Gastroesophageal sphincter (tissue), 4 donors: ENCODE data around the gene ZBP1. TPM values are rescaled to one million over a fixed set of nuclear protein-coding genes. Genes with fewer than 3 reads are reported as not detected.

Experiments used
- ATAC-seq: fragments of 150-250 bp; one replicate; pipeline ENCODE4 v1.9.1; 2016; ENCODE audit warnings: mild to moderate bottlenecking, moderate library complexity
- H3K27ac ChIP-seq, 4 donors: fragments of 200-600 bp; sonication (generic) in 3 of 4; 1 replicate in 3 of 4; 2 replicates in 1 of 4; pipeline ENCODE4 v1.5.1; 2016 to 2019
- H3K27me3 ChIP-seq: fragments of 200-600 bp; sonication (generic); one replicate; pipeline ENCODE4 v1.5.1; 2019
- H3K36me3 ChIP-seq, 2 donors: fragments of 200-600 bp; sonication (generic); one replicate each; pipeline ENCODE4 v1.5.1; 2019; ENCODE audit warnings: control low read depth in 1 of 2
- H3K4me1 ChIP-seq, 3 donors: fragments of 200-600 bp; sonication (generic); 1 replicate in 2 of 3; 2 replicates in 1 of 3; pipeline ENCODE4 v1.5.1; 2016 to 2019; ENCODE audit warnings: control low read depth in 2 of 3
- H3K4me3 ChIP-seq, 2 donors: fragments of 200-600 bp; sonication (generic); one replicate each; pipeline ENCODE4 v1.5.1; 2019; ENCODE audit warnings: mild to moderate bottlenecking in 1 of 2, moderate library complexity in 1 of 2
- H3K9me3 ChIP-seq, 3 donors: fragments of 200-600 bp; sonication (generic); one replicate each; pipeline ENCODE4 v1.5.1; 2017 to 2019; ENCODE audit warnings: control low read depth in 2 of 3
- CTCF ChIP-seq, 4 experiments: fragments of 200-600 bp in 2 of 4; fragments of 450-650 bp in 2 of 4; sonication (generic) in 1 of 4; IDR thresholded peaks; one replicate each; pipeline ENCODE4 v1.5.1; 2017 to 2019; ENCODE audit warnings: antibody characterized with exemption in 4 of 4, mild to moderate bottlenecking in 2 of 4, moderate library complexity in 2 of 4
- EP300 ChIP-seq: sonication (generic); formaldehyde crosslinking; IDR thresholded peaks from one replicate; pipeline ENCODE4 v1.6.1; 2017; ENCODE audit warnings: antibody characterized with exemption, mild to moderate bottlenecking
- POLR2A ChIP-seq, 2 donors: fragments of 450-650 bp; IDR thresholded peaks; one replicate each; pipeline ENCODE4 v1.6.1; 2017; ENCODE audit warnings: antibody characterized with exemption in 2 of 2, mild to moderate bottlenecking in 2 of 2, moderate library complexity in 1 of 2
- POLR2AphosphoS5 ChIP-seq: sonication (generic); formaldehyde crosslinking; IDR thresholded peaks from one replicate; pipeline ENCODE4 v1.6.1; 2017; ENCODE audit warnings: antibody characterized with exemption
- WGBS, 2 donors: methylation state at CpG; one replicate each; pipeline ENCODE4 v1.1.5; 2018; ENCODE audit warnings: low coverage in 1 of 2; 5-methylcytosine and 5-hydroxymethylcytosine counted together
- total RNA-seq, 4 donors: library from RNA; depleted of rRNA; stranded (reverse); fragments of >200 nt; gene quantifications; one replicate each; pipeline ENCODE4 v1.1.0, GENCODE V29; 2016

The ZBP1 gene
- total RNA-seq, 4 donors from 2014 or later = 0.08 to 0.32 TPM; not detected in 2

DNA sequence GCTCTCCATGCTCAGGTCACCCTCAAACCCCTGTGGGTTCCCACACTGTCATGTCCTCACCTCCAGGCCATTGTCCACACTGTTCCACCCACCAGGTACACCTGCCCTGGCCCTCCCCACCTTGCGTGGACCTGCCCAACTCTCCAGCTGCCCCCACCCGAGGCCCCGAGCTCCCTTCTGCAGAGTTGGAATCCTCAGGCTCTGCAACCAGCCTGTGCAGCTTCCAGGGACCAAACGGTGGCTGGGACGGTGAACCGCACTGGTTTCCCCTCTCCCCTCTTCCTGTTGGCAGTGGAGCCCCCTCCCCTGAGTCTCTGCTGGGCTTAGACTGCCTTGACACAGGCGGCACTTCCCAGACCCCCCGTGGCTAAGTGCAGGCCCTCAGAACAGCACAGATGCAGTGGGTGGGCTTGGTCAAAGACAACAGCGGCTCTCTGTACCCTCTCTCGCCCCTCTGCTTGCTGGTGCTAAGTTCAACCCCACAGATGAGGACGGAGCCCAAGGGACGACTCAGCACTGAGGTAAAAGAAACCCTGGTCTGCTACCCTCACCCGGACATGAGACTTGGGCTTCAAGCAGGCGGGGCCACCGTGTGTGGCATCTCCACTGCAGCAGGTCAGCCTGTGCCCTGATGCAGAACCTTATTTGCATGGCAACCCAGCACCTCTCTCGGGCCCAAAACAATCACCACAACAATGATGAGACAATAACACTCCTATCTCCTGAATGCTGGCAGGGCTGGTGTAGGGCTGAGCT is 11.0 kb downstream of the ZBP1 start:
- no peaks in the 10 kb centered on the region for H3K9me3 ChIP-seq
- peaks cover 32% of the 10 kb centered on the region for H3K27me3 ChIP-seq
- H3K27ac ChIP-seq = no peak overlapping the region
- ATAC-seq = no peak
- no peak for TF ChIP-seq CTCF (IDR thresholded peaks at IDR 0.05)
- no peak for TF ChIP-seq POLR2A (IDR thresholded peaks at IDR 0.05)
- no peak for TF ChIP-seq EP300
- H3K4me3 ChIP-seq = no peak overlapping the region
- 50 to 87% methylated on average over 4 to 5 of the region's 16 CpGs for WGBS, 2 donors
- no peaks in the 10 kb centered on the region for H3K36me3 ChIP-seq
- no peaks in the 10 kb centered on the region for H3K4me1 ChIP-seq

DNA sequence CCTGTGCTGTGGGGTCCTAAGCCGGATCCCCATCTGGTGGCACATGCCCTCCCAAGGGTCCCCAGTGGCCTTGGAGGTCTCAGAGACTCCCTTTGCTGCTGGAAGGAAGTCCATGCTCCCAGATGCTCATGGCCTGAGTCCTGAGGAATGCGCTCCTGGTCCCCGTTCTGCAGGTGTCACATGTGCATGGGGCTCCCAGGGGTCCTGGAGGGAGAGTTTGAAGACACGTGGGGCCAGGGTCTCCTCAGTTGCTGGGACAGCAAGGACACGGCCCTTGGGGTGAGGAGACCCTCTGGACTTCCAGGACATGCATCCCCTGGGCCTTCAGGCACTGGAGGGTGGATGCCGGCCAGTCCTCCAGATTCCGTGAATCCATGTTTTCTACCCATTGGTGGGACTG is 11.7 kb downstream of the ZBP1 start:
- H3K4me3 ChIP-seq = no peak overlapping the region
- no peaks in the 10 kb centered on the region for H3K4me1 ChIP-seq
- peaks cover 32% of the 10 kb centered on the region for H3K27me3 ChIP-seq
- TF ChIP-seq POLR2A (IDR thresholded peaks at IDR 0.05) (no peak), EP300 (no peak), POLR2AphosphoS5 (no peak), CTCF (IDR thresholded peaks at IDR 0.05) (no peak)
- no peak for ATAC-seq
- no peaks in the 10 kb centered on the region for H3K36me3 ChIP-seq
- no peak overlapping the region for H3K27ac ChIP-seq
- WGBS, 2 donors = 87 to 94% methylated on average over 3 to 4 of the region's 7 CpGs
- no peaks in the 10 kb centered on the region for H3K9me3 ChIP-seq

DNA sequence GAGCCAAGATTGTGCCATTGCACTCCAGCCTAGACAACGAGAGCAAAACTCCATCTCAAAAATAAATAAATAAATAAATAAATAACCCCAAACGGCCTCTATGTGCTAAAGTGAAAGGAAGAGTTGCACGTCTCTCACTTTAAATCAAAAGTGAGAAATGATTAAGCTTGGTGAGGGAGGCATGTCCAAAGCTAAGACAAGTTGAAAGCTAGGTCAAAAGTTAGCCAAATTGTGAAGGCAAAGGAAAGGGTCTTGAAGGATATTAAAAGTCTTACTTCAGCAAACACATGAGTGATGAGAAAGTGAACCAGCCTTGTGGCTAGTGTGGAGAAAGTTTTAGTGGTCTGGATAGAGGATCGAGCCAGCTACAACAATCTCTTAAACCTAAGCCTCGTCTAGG is 14.3 kb downstream of the ZBP1 start:
- H3K27ac ChIP-seq = no peak overlapping the region
- no peak overlapping the region for H3K4me3 ChIP-seq
- no peak for ATAC-seq
- no peaks in the 10 kb centered on the region for H3K9me3 ChIP-seq
- H3K4me1 ChIP-seq = no peaks in the 10 kb centered on the region
- WGBS, 2 donors = 69 to 90% methylated on average over 3 to 5 of the region's 5 CpGs
- no peaks in the 10 kb centered on the region for H3K36me3 ChIP-seq
- H3K27me3 ChIP-seq = peaks cover 31% of the 10 kb centered on the region
- no peak for TF ChIP-seq POLR2A (IDR thresholded peaks at IDR 0.05)
- no peak for TF ChIP-seq CTCF (IDR thresholded peaks at IDR 0.05)
- no peak for TF ChIP-seq EP300
- no peak for TF ChIP-seq POLR2AphosphoS5

DNA sequence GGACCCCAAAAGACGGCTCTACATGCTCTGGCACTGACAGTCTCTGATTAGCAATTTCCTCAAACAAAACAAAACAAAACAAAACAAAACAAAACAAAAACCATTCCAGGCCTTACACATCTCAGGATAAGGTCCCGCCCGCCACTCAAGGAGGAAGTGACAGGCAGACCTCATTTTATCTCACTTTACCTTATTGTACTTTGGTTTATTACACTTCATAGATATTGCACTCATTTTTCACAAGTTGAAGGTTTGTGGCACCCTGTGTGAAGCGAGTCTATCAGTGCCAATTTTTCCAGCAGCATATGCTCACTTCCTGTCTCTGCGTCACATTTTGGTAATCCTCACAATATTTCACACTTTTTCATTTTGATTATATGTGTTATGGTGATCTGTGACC is 15.2 kb downstream of the ZBP1 start:
- ATAC-seq = no peak
- Histone ChIP-seq H3K27ac (no peak overlapping the region), H3K27me3 (peaks cover 22% of the 10 kb centered on the region), H3K9me3 (no peaks in the 10 kb centered on the region), H3K36me3 (no peaks in the 10 kb centered on the region), H3K4me1 (no peaks in the 10 kb centered on the region), H3K4me3 (no peak overlapping the region)
- no peak for TF ChIP-seq POLR2A (IDR thresholded peaks at IDR 0.05)
- no peak for TF ChIP-seq EP300
- TF ChIP-seq CTCF (IDR thresholded peaks at IDR 0.05) = no peak
- TF ChIP-seq POLR2AphosphoS5 = no peak
- 69 to 91% methylated on average over 4 to 5 of the region's 5 CpGs for WGBS, 2 donors

DNA sequence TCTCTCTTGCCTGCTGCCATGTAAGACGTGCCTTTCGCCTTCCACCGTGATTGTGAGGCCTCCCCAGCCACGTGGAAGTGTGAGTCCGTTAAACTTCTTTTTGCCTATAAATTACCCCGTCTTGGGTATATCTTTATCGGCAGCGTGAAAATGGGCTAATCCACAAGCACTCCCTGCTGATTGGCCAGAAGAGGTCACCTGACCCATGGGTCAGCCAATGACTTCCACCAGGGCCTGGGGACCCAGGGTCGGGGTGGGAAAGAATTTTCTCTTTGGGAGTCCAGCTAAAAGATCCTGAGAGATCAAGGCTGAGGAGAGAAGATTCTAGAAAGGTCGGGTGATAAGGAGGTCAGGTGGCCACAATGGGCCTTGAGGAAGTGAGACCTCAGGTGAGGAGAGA is 17.1 kb downstream of the ZBP1 start:
- WGBS, 2 donors = 83 to 89% methylated on average over 7 to 8 of the region's 10 CpGs
- no peak for ATAC-seq
- TF ChIP-seq POLR2AphosphoS5 (no peak), POLR2A (IDR thresholded peaks at IDR 0.05) (no peak), CTCF (IDR thresholded peaks at IDR 0.05) (no peak), EP300 (no peak)

More for the DNA sequence above, 17.1 kb downstream of the ZBP1 start:
- Histone ChIP-seq H3K27ac (no peak overlapping the region), H3K4me1 (no peaks in the 10 kb centered on the region), H3K27me3 (peaks cover 3% of the 10 kb centered on the region), H3K4me3 (no peak overlapping the region), H3K36me3 (no peaks in the 10 kb centered on the region), H3K9me3 (no peaks in the 10 kb centered on the region)
